ENCODE data around the gene PIM3. TPM values are rescaled to one million over a fixed set of nuclear protein-coding genes. Genes with fewer than 3 reads are reported as not detected.

The PIM3 gene
- total and polyA plus RNA-seq, 9 donors = 13.6 to 21.6 (median 15.6) TPM

DNA sequence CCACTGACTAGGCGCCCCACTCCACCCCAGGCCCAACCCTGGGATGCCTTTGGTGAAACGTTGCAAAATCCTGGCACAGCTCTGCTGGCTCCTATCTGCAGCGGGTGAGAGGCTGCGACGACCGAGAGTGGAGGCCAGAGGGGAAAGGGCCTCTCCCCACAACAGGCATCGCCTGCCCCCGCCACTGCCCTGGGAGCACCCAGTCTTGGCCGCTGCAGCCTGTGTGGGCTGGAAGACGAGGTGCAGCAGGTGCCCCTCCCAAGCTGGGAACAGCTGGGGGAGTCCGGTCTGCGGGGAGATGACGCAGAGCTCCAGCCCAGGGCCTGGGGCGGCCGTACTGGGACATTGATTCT, 4.2 kb upstream of the PIM3 start:
- H3K4me1 ChIP-seq (ENCODE audit: control insufficient read depth, insufficient read depth, low read length) = peaks cover 71% of the 10 kb centered on the region
- H3K4me3 ChIP-seq (ENCODE audit: low read length) = no peak overlapping the region
- H3K36me3 ChIP-seq (ENCODE audit: control insufficient read depth, insufficient read depth, low read length) = no peaks in the 10 kb centered on the region
- WGBS (ENCODE audit: insufficient coverage) = 82% methylated on average over 12 of the region's 15 CpGs
- H3K27ac ChIP-seq (ENCODE audit: low read length) = no peak overlapping the region
- peaks cover 2% of the 10 kb centered on the region for H3K27me3 ChIP-seq (ENCODE audit: control insufficient read depth, insufficient read depth, low read length)
- no peak for DNase-seq
- H3K9me3 ChIP-seq (replicated peaks; ENCODE audit: control insufficient read depth, low read depth, low read length) = no peaks in the 10 kb centered on the region

DNA sequence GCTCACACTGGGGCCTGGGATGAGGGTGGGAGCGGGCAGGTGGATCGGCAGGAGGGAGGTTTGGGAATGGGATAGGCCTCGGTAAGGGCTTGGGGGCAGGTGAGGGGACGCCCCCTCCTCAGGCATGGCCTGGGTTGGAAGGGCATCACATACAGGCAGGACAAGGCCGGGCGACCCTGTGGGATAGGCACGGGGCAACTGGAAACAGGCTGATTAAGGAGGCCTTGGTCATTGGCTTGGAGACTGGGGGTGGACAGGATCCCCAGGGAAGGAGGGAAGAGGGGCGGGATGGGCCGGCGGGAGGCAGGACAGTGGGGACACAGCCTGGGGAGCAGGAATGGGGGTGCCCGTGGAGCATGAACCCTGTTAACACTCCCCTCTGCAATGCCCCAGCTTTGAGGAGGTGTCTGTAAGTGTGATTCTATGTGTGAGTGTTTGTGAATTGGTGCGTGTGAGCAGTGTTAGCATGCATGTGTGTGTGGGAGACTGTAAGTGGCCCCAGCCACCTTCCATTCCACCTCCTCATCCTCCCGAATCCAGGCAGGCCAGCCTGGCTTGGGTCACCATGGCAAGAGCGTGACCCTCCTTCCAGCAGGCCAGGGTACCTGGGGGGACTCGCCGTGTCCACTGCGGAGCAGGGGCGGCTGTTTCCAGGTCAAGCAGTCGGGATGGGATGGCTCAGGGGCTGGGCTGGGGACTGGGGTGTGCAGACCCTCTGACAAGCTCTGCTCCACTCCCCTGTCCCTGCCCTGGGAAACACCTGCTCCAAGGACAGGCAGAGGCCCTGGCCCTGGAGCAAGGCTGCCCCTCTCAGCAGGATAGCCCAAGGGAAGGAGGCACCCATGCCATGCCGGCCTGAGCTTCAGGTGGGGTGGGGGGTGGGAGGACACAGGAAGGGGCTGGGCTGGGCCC, 3.4 kb upstream of the PIM3 start:
- DNase-seq = no peak
- Histone ChIP-seq H3K9me3 (replicated peaks; ENCODE audit: control insufficient read depth, low read depth, low read length) (no peaks in the 10 kb centered on the region), H3K4me1 (ENCODE audit: control insufficient read depth, insufficient read depth, low read length) (peaks cover 69% of the 10 kb centered on the region), H3K4me3 (ENCODE audit: low read length) (no peak overlapping the region), H3K27ac (ENCODE audit: low read length) (no peak overlapping the region), H3K36me3 (ENCODE audit: control insufficient read depth, insufficient read depth, low read length) (no peaks in the 10 kb centered on the region), H3K27me3 (ENCODE audit: control insufficient read depth, insufficient read depth, low read length) (peaks cover 2% of the 10 kb centered on the region)
- 85% methylated on average over 16 of the region's 20 CpGs for WGBS (ENCODE audit: insufficient coverage)

- H3K27ac ChIP-seq (ENCODE audit: low read length) = no peak overlapping the region
- no peak for DNase-seq
- no peak overlapping the region for H3K4me3 ChIP-seq (ENCODE audit: low read length)
- peaks cover 68% of the 10 kb centered on the region for H3K4me1 ChIP-seq (ENCODE audit: control insufficient read depth, insufficient read depth, low read length)
- 83% methylated on average over 6 of the region's 12 CpGs for WGBS (ENCODE audit: insufficient coverage)
- H3K9me3 ChIP-seq (replicated peaks; ENCODE audit: control insufficient read depth, low read depth, low read length) = no peaks in the 10 kb centered on the region
- peaks cover 5% of the 10 kb centered on the region for H3K36me3 ChIP-seq (ENCODE audit: control insufficient read depth, insufficient read depth, low read length)
- peaks cover 2% of the 10 kb centered on the region for H3K27me3 ChIP-seq (ENCODE audit: control insufficient read depth, insufficient read depth, low read length)
These were observed 2.7 kb upstream of the PIM3 start for GRCh38 chr22:49957826-49958365.

DNA sequence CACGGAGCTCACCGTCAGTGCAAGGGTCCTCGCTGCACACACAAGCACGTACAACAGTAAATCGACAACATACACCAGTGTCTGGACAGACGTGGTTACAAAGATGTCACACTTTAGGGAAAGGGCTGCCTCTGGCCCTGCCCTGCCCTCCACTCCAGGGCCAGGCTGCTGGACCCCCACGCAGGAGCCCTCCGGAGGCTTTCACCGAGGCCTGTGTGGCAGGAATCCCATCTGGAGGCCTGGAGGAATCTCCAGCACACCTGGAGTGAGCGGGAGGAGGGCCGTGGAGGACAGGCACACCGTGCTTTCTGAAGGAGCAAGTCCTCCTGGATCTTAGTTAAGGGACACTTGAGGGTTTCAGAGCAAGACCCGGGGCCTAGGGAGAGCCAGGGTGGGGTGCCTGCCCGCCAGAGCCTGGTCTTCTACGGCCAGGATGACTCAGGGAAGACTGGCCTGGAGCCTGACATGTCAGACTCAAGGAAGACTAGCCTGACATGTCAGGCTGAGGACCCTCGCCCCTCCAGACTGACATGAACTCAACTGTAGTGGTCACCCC, 2.1 kb upstream of the PIM3 start:
- no peak for DNase-seq
- Histone ChIP-seq H3K4me3 (ENCODE audit: low read length) (no peak overlapping the region), H3K9me3 (replicated peaks; ENCODE audit: control insufficient read depth, low read depth, low read length) (no peaks in the 10 kb centered on the region), H3K27me3 (ENCODE audit: control insufficient read depth, insufficient read depth, low read length) (peaks cover 2% of the 10 kb centered on the region), H3K27ac (ENCODE audit: low read length) (no peak overlapping the region), H3K4me1 (ENCODE audit: control insufficient read depth, insufficient read depth, low read length) (peaks cover 68% of the 10 kb centered on the region), H3K36me3 (ENCODE audit: control insufficient read depth, insufficient read depth, low read length) (peaks cover 10% of the 10 kb centered on the region)
- 77% methylated on average over 11 of the region's 16 CpGs for WGBS (ENCODE audit: insufficient coverage)

DNA sequence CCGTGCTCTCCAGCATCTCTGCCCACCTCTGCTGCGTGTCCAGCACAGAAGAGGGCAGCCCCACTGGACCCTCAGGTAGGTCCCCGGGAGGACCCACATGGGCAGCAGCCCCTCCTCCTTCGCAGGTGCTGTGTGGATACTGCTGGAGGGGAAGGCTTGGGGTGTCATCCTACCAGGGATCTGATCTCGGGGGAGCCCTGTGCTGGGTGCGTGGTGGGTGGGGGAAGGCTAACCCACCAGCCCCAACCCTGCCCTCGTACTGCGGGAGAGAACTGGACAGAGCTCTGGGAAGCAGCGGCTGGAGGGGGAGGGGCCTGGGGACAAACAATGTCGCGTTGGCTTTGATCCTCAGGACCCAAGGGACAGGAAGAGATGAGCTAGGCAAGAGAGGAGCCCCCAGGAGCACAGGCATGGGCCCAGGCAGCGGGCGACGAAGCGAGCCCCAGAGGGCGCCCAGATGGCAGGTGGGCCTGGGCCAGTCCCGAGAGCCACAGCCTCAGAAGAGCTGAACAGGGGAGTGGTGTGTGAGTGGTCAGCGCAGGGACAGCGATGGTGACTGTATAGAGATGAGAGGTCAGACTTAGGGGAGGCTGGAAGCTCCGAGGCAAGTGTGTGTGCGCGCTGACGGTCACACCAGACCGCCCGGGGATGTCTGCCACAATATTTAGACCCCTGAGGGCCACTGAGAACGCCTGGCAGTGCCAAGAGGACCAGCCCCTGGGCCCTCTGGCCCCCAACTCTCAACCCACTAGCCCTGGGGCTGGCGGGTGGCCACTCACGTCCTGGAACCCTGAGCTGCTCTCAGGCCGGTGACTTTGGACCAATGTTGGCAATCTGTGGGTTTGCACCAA, 1.4 kb upstream of the PIM3 start:
- DNase-seq = no peak
- Histone ChIP-seq H3K27me3 (ENCODE audit: control insufficient read depth, insufficient read depth, low read length) (peaks cover 2% of the 10 kb centered on the region), H3K4me3 (ENCODE audit: low read length) (no peak overlapping the region), H3K4me1 (ENCODE audit: control insufficient read depth, insufficient read depth, low read length) (peaks cover 67% of the 10 kb centered on the region), H3K9me3 (replicated peaks; ENCODE audit: control insufficient read depth, low read depth, low read length) (no peaks in the 10 kb centered on the region), H3K27ac (ENCODE audit: low read length) (no peak overlapping the region), H3K36me3 (ENCODE audit: control insufficient read depth, insufficient read depth, low read length) (peaks cover 17% of the 10 kb centered on the region)
- WGBS (ENCODE audit: insufficient coverage) = 74% methylated on average over 26 of the region's 29 CpGs

DNA sequence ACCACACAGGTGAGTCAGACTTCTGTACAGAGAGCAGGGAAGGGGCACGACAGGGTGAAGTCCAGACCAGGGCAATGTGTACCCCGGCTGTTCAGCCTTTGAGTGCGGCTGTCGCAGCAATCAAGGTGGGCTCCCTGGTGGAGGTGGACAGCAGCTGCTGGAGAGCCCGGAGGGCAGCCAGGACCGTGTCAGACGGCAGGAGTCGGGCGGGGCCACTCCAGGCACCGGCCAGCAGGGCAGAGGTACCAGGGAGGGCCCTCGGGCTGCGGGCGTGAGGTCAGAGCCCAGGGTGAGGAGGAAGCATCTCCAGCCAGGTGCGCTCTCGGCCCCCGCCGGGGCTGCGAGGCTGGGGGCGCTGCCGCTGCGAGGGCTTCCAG, 802 bp upstream of the PIM3 start:
- Histone ChIP-seq H3K9me3 (replicated peaks; ENCODE audit: control insufficient read depth, low read depth, low read length) (no peaks in the 10 kb centered on the region), H3K27me3 (ENCODE audit: control insufficient read depth, insufficient read depth, low read length) (peaks cover 2% of the 10 kb centered on the region), H3K4me1 (ENCODE audit: control insufficient read depth, insufficient read depth, low read length) (peaks cover 63% of the 10 kb centered on the region), H3K36me3 (ENCODE audit: control insufficient read depth, insufficient read depth, low read length) (peaks cover 22% of the 10 kb centered on the region), H3K4me3 (ENCODE audit: low read length) (peak overlapping the region; percentile 46), H3K27ac (ENCODE audit: low read length) (peak overlapping the region; percentile 71)
- no peak for DNase-seq
- WGBS (ENCODE audit: insufficient coverage) = 9% methylated on average over 21 of the region's 21 CpGs

GRCh38 chr22:49961005-49961600, 531 bp downstream of the PIM3 start:
- Histone ChIP-seq H3K36me3 (ENCODE audit: control insufficient read depth, insufficient read depth, low read length) (peaks cover 28% of the 10 kb centered on the region), H3K27me3 (ENCODE audit: control insufficient read depth, insufficient read depth, low read length) (peaks cover 2% of the 10 kb centered on the region), H3K9me3 (replicated peaks; ENCODE audit: control insufficient read depth, low read depth, low read length) (no peaks in the 10 kb centered on the region), H3K4me3 (ENCODE audit: low read length) (peak overlapping the region; percentile 67), H3K4me1 (ENCODE audit: control insufficient read depth, insufficient read depth, low read length) (peaks cover 59% of the 10 kb centered on the region), H3K27ac (ENCODE audit: low read length) (no peak overlapping the region)
- WGBS (ENCODE audit: insufficient coverage) = 0% methylated on average over 84 of the region's 84 CpGs
- DNase-seq = no peak

- WGBS (ENCODE audit: insufficient coverage) = 2% methylated on average over 49 of the region's 49 CpGs
- no peak for DNase-seq
- peak overlapping the region; percentile 67 for H3K4me3 ChIP-seq (ENCODE audit: low read length)
- H3K36me3 ChIP-seq (ENCODE audit: control insufficient read depth, insufficient read depth, low read length) = peaks cover 28% of the 10 kb centered on the region
- peaks cover 2% of the 10 kb centered on the region for H3K27me3 ChIP-seq (ENCODE audit: control insufficient read depth, insufficient read depth, low read length)
- peaks cover 59% of the 10 kb centered on the region for H3K4me1 ChIP-seq (ENCODE audit: control insufficient read depth, insufficient read depth, low read length)
- H3K9me3 ChIP-seq (replicated peaks; ENCODE audit: control insufficient read depth, low read depth, low read length) = no peaks in the 10 kb centered on the region
- peak overlapping the region; percentile 47 for H3K27ac ChIP-seq (ENCODE audit: low read length)
These were observed 1.0 kb downstream of the PIM3 start for GRCh38 chr22:49961601-49962011.

DNA sequence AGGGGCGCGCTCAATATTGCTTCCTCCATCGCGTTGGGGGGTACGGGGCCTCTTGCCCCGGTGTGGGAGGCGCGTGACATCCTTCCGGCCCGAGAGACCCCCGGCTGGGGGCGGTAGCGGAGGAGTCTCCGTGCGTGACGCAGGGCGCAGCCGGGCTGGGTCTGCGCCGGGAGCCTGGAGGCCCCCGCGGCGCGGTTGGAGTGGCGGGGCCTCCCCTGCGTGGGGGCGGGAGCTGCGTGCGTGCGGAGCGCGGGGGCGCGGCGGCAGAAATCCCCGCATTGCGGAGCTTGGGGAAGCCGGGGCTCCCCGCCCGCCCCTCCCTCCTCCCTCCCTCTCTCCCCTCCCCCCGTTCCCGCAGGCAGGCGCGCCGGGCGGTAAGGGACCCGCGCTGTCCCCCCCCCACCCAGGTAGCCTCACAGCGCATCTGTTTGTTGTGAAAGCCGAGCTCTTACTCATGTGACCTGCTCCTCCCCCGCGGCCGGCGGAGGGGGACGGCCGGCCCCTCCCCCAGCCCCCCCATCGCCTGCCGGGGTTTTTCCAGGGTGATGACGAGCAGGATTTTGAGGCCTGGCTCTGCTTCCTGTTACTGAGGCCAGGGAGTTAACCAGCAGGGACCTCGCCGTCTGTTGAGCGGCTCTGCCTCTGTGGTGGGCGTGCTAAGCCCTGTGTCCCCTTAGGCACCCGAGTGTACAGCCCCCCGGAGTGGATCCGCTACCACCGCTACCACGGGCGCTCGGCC, 1.6 kb downstream of the PIM3 start:
- peaks cover 2% of the 10 kb centered on the region for H3K27me3 ChIP-seq (ENCODE audit: control insufficient read depth, insufficient read depth, low read length)
- peaks cover 28% of the 10 kb centered on the region for H3K36me3 ChIP-seq (ENCODE audit: control insufficient read depth, insufficient read depth, low read length)
- 6% methylated on average over 37 of the region's 70 CpGs for WGBS (ENCODE audit: insufficient coverage)
- peaks cover 59% of the 10 kb centered on the region for H3K4me1 ChIP-seq (ENCODE audit: control insufficient read depth, insufficient read depth, low read length)
- DNase-seq = peak; percentile 92
- peak overlapping the region; percentile 72 for H3K27ac ChIP-seq (ENCODE audit: low read length)
- no peaks in the 10 kb centered on the region for H3K9me3 ChIP-seq (replicated peaks; ENCODE audit: control insufficient read depth, low read depth, low read length)
- H3K4me3 ChIP-seq (ENCODE audit: low read length) = peak overlapping the region; percentile 67
